H1 (cell line): ENCODE data around the gene SLC26A6.

Experiments used
- BCL11A ChIP-seq, 2 experiments: IDR thresholded peaks; one replicate each; pipeline ENCODE4 v1.6.1; 2011; ENCODE audit warnings: low read depth in 2 of 2, low read length in 2 of 2, mild to moderate bottlenecking in 2 of 2
- CEBPB ChIP-seq: IDR thresholded peaks from 2 replicates; pipeline ENCODE4 v1.6.1; 2012; ENCODE audit warnings: low read depth, low read length
- EGR1 ChIP-seq: IDR thresholded peaks from 2 replicates; pipeline ENCODE4 v1.6.1; 2011; ENCODE audit warnings: low read depth, low read length, borderline replicate concordance
- EZH2 ChIP-seq: fragments of 200-600 bp; sonication (generic); IDR thresholded peaks from 2 replicates; pipeline ENCODE4 v1.7.1; 2012; ENCODE audit warnings: low read depth, mild to moderate bottlenecking, moderate library complexity, low read length, inconsistent platforms; ENCODE audit not compliant: severe bottlenecking
- JUN ChIP-seq: IDR thresholded peaks from 2 replicates; pipeline ENCODE4 v1.6.1; 2011; ENCODE audit warnings: low read depth, mild to moderate bottlenecking, improper control_type of control experiment, low read length
- POLR2A ChIP-seq, 2 experiments: IDR thresholded peaks; 1 replicate in 1 of 2; 2 replicates in 1 of 2; pipeline ENCODE4 v1.6.1; 2011; ENCODE audit warnings: low read depth in 2 of 2, low read length in 2 of 2, mild to moderate bottlenecking in 2 of 2; ENCODE audit errors: control extremely low read depth in 1 of 2
- RAD21 ChIP-seq, 2 experiments: IDR thresholded peaks in 1 of 2; conservative IDR thresholded peaks in 1 of 2; 2 replicates each; pipeline ENCODE4 v1.6.1; 2011; ENCODE audit warnings: low read depth in 2 of 2, low read length in 2 of 2, improper control_type of control experiment in 1 of 2, inconsistent platforms in 1 of 2, mild to moderate bottlenecking in 1 of 2, moderate library complexity in 1 of 2
- SUZ12 ChIP-seq: fragments of 200-600 bp; sonication (generic); IDR thresholded peaks from 2 replicates; pipeline ENCODE4 v1.6.1; 2012; ENCODE audit warnings: mild to moderate bottlenecking, inconsistent platforms, low read length, moderate library complexity, mixed read lengths
- TF ChIP-seq, protein P1 (sequence below), 3 experiments: IDR thresholded peaks; 1 replicate in 2 of 3; 2 replicates in 1 of 3; pipeline versions ENCODE4 v1.5.1 to v1.6.1; 2011; ENCODE audit warnings: low read length in 3 of 3, mild to moderate bottlenecking in 3 of 3, inconsistent platforms in 2 of 3, low read depth in 1 of 3, moderate library complexity in 1 of 3; ENCODE audit not compliant: insufficient read depth in 1 of 3; ENCODE audit errors: control extremely low read depth in 1 of 3
- TF ChIP-seq, protein P2 (sequence below): IDR thresholded peaks from 2 replicates; pipeline ENCODE4 v1.6.1; 2011; ENCODE audit warnings: low read length, improper control_type of control experiment

DNA sequence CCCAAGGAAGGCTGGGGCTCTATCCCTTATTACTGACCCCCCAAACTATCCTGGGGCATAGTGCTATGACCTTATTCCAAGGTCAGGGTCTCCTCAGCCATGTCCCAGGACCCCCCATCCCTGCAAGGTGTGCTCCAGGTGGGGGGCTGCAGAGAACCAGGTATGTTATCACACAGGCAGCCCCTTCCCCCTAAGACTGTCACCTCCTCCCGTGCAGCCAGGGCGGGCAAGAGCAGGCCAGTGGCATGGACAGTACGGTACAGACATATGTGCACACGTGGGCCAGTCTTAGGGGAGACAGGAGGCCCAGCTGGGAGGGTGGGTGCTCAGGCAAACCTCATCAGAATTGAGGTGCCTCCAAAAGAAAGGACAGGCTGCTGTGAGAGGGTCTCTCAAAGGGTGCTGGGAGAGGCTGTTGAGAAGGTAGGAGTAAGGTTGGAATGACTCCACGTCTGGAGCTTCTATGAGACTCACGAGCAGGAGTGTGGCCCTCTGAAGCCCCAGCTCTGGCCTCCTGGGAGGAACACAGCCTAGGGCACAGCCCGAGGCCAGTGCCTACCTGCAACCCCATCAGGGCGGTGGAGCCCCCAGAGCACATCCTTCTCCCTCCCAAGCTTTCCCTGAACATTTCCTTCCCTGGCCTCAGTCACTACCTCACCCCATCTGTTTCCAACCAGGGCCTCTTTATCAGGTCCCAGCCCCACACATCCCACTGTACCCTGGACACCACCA is 38.4 kb downstream of the SLC26A6 start:
- TF ChIP-seq, protein P1, sequence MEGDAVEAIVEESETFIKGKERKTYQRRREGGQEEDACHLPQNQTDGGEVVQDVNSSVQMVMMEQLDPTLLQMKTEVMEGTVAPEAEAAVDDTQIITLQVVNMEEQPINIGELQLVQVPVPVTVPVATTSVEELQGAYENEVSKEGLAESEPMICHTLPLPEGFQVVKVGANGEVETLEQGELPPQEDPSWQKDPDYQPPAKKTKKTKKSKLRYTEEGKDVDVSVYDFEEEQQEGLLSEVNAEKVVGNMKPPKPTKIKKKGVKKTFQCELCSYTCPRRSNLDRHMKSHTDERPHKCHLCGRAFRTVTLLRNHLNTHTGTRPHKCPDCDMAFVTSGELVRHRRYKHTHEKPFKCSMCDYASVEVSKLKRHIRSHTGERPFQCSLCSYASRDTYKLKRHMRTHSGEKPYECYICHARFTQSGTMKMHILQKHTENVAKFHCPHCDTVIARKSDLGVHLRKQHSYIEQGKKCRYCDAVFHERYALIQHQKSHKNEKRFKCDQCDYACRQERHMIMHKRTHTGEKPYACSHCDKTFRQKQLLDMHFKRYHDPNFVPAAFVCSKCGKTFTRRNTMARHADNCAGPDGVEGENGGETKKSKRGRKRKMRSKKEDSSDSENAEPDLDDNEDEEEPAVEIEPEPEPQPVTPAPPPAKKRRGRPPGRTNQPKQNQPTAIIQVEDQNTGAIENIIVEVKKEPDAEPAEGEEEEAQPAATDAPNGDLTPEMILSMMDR (IDR thresholded peaks at IDR 0.05; ENCODE audit: control extremely low read depth in 1 of 3, insufficient read depth in 1 of 3, low read depth in 1 of 3, low read length in 3 of 3) = no peak
- TF ChIP-seq, protein P2, sequence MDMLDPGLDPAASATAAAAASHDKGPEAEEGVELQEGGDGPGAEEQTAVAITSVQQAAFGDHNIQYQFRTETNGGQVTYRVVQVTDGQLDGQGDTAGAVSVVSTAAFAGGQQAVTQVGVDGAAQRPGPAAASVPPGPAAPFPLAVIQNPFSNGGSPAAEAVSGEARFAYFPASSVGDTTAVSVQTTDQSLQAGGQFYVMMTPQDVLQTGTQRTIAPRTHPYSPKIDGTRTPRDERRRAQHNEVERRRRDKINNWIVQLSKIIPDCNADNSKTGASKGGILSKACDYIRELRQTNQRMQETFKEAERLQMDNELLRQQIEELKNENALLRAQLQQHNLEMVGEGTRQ = no peak
- no peak for TF ChIP-seq JUN
- no peak for TF ChIP-seq BCL11A (IDR thresholded peaks at IDR 0.05; ENCODE audit: low read depth in 2 of 2, low read length in 2 of 2)
- peak in 1 of 2 experiments; percentile 56; a peak in 1 of 3 replicates for TF ChIP-seq POLR2A (IDR thresholded peaks at IDR 0.05; ENCODE audit: control extremely low read depth in 1 of 2, low read depth in 2 of 2, low read length in 2 of 2)
- no peak for TF ChIP-seq EZH2
- no peak for TF ChIP-seq SUZ12
- TF ChIP-seq EGR1 = no peak
- TF ChIP-seq CEBPB = no peak
- no peak for TF ChIP-seq RAD21 (IDR thresholded peaks at IDR 0.05 in 1 of 2, conservative IDR thresholded peaks at IDR 0.05 in 1 of 2; ENCODE audit: low read depth in 2 of 2, low read length in 2 of 2)
